ENCODE results near the gene PARD6B.
"Not testable (repeated sequence)": the region's sequence is repeated elsewhere in the genome, so short reads cannot be mapped to it uniquely, and the experiment has no call there.

Gene PARD6B

GRCh38 chr20:50800986-50801746 is 69.8 kb downstream of the PARD6B start:
- not testable (repeated sequence) for DNase-seq

- DNase-seq: no peak
Observed at GRCh38 chr20:50801747-50802125, 70.4 kb downstream of the PARD6B start.

GRCh38 chr20:50802289-50802688 is 70.9 kb downstream of the PARD6B start:
- no peak for DNase-seq

- no peak for DNase-seq
Observed at GRCh38 chr20:50804437-50805348, 73.3 kb downstream of the PARD6B start.

GRCh38 chr20:50805349-50805684 is 73.9 kb downstream of the PARD6B start:
- DNase-seq: no peak

- no peak for DNase-seq
Observed at GRCh38 chr20:50806126-50806768, 74.9 kb downstream of the PARD6B start.

All from SW 1271 (cell line).